ENCODE data around the gene MTX2. TPM values are rescaled to one million over a fixed set of nuclear protein-coding genes. Genes with fewer than 3 reads are reported as not detected.

MTX2 gene
- total RNA-seq, result 10 to 100 TPM; 19.7 to 27.2 (median 23.6) TPM

DNA sequence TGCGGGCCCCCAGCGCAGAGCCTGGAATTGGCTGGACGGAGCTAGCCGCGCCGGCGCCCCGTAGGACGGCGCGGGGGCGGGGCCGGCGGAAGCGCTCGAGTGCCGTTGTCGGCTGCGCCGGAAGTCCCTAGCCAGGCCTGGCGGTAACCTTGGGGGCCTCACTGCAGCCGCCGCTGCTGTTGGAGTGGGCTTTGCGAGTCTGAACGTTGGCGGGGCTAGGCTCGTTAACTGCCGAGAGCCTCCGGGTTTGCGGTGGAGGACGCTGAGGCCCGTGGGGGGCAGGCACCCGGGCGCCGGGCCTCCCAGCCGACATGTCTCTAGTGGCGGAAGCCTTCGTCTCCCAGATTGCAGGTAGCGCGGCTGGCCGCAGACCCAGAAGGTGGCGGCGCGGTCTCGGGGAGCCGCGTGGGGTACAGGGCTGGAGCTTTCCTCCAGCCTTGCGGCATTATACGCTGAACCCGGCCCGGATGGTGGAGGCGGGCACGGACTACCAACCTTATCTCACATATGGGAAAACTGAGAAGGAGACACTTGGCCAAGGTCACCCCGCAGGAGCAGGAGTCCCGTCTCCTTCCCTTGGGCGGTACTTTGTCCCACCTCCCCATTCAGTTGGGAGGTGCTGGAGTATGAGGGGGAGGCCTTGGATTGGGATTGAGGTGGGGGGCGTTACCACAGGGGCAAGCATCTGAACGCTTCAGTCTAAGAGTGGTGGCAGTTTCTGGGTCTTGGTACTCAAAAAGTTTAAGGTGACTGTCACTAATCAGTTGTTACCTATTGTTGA lies at the start of gene MTX2:
Gene MTX2, plus strand, starts transcription at position 124 of the 781 bp plus-strand sequence. Its CDS starts 188 bp downstream, at position 312.
- peak within 1 kb of the TSS; percentile 89 to 91 for H3K27ac ChIP-seq
- DNase-seq (ENCODE audit: low spot score in 2 of 2), result peak; percentile 22 to 61
- intact Hi-C loops (cut with DNase I; ENCODE audit: low total_unique reads), result no loop called here
- TF ChIP-seq CTCF (IDR thresholded peaks at IDR 0.05) (peak in 1 of 3 donors; percentile 24), POLR2AphosphoS5 (IDR thresholded peaks at IDR 0.05) (peak; percentile 16 to 67 (median 34)), POLR2A (IDR thresholded peaks at IDR 0.05) (no peak)
- no peaks in the 10 kb centered on the region for H3K27me3 ChIP-seq
- H3K4me1 ChIP-seq, result peaks cover 0 to 9% of the 10 kb centered on the region in 2 donors
- H3K9me3 ChIP-seq, result no peaks in the 10 kb centered on the region
- peak within 1 kb of the TSS; percentile 84 to 92 (median 85) for H3K4me3 ChIP-seq
- H3K36me3 ChIP-seq, result no peaks in the 10 kb centered on the region

- Histone ChIP-seq H3K27me3 (no peaks in the 10 kb centered on the region), H3K27ac (no peak overlapping the region), H3K4me1 (no peaks in the 10 kb centered on the region), H3K9me3 (no peaks in the 10 kb centered on the region), H3K4me3 (no peak overlapping the region), H3K36me3 (no peaks in the 10 kb centered on the region)
- DNase-seq (ENCODE audit: low spot score in 2 of 2), result no peak
- intact Hi-C loops (cut with DNase I; ENCODE audit: low total_unique reads), result loop anchor here (5.0 kb wide), 1 partner anchor 459 kb away; no protein-coding TSS in a partner anchor
- TF ChIP-seq CTCF (IDR thresholded peaks at IDR 0.05) (no peak), POLR2A (IDR thresholded peaks at IDR 0.05) (no peak), POLR2AphosphoS5 (IDR thresholded peaks at IDR 0.05) (no peak)
These were observed 41.4 kb upstream of the MTX2 start for GRCh38 chr2:176227874-176228273.

DNA sequence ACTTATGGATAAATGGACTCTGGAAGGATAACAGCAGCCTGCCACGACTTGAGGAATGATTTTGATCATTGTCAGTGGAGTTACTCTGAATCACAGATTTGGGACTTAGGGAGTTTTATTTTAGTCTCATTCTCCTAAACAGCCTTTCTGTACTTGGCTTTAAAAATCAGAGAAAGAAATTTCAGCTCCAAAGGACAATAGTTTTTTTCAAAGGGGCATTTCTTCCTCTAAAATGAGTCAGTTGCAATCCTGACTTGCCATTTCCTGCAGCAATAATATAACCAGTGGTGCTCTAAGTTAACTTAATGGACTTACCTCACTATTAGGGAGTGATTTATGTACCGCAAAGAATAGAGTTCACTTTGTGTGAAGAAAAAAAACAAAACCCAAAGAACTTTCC lies 35.1 kb upstream of the MTX2 start:
- Histone ChIP-seq H3K9me3 (no peaks in the 10 kb centered on the region), H3K4me3 (no peak overlapping the region), H3K4me1 (no peaks in the 10 kb centered on the region), H3K36me3 (no peaks in the 10 kb centered on the region), H3K27me3 (no peaks in the 10 kb centered on the region), H3K27ac (no peak overlapping the region)
- no peak for DNase-seq (ENCODE audit: low spot score in 2 of 2)
- intact Hi-C loops (cut with DNase I; ENCODE audit: low total_unique reads), result no loop called here
- TF ChIP-seq POLR2AphosphoS5 (IDR thresholded peaks at IDR 0.05) (no peak), CTCF (IDR thresholded peaks at IDR 0.05) (no peak), POLR2A (IDR thresholded peaks at IDR 0.05) (no peak)

GRCh38 chr2:176234940-176235339 lies 34.3 kb upstream of the MTX2 start:
- Histone ChIP-seq H3K27me3 (no peaks in the 10 kb centered on the region), H3K36me3 (no peaks in the 10 kb centered on the region), H3K27ac (no peak overlapping the region), H3K4me3 (no peak overlapping the region), H3K9me3 (no peaks in the 10 kb centered on the region), H3K4me1 (no peaks in the 10 kb centered on the region)
- no peak for DNase-seq (ENCODE audit: low spot score in 2 of 2)
- TF ChIP-seq POLR2A (IDR thresholded peaks at IDR 0.05) (no peak), CTCF (IDR thresholded peaks at IDR 0.05) (no peak), POLR2AphosphoS5 (IDR thresholded peaks at IDR 0.05) (no peak)
- intact Hi-C loops (cut with DNase I; ENCODE audit: low total_unique reads), result no loop called here

DNA sequence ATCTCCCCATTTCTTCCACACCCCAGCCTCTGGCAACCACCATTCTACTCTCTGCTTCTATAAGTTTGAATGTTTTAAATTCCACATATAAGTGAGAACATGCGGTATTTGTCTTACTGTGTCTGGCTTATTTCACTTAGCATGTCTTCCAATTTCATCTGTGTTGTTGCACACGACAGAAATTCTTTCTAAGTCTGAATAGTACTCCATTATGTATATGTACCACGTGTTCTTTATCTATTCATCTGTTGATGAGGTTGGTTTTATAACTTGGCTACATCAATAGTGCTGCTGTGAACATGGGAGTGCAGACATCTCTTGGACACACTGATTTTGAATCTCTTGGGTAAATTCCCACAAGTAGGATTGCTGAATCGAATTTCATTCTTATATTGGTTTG lies 31.8 kb upstream of the MTX2 start:
- H3K4me1 ChIP-seq, result no peaks in the 10 kb centered on the region
- H3K9me3 ChIP-seq, result no peaks in the 10 kb centered on the region
- TF ChIP-seq CTCF (IDR thresholded peaks at IDR 0.05) (no peak), POLR2AphosphoS5 (IDR thresholded peaks at IDR 0.05) (no peak), POLR2A (IDR thresholded peaks at IDR 0.05) (no peak)
- H3K27me3 ChIP-seq, result no peaks in the 10 kb centered on the region
- no peaks in the 10 kb centered on the region for H3K36me3 ChIP-seq
- no peak for DNase-seq (ENCODE audit: low spot score in 2 of 2)
- H3K27ac ChIP-seq, result no peak overlapping the region
- no peak overlapping the region for H3K4me3 ChIP-seq
- intact Hi-C loops (cut with DNase I; ENCODE audit: low total_unique reads), result no loop called here
